ENCODE data around the gene TMEM63C.

GRCh38 chr14:77305696-77306095 is 124.1 kb downstream of the TMEM63C start:
- TF ChIP-seq CTCF (IDR thresholded peaks at IDR 0.05) = no peak
- no peak for TF ChIP-seq POLR2A (IDR thresholded peaks at IDR 0.05)
- TF ChIP-seq POLR2AphosphoS5 (IDR thresholded peaks at IDR 0.05) = no peak
- TF ChIP-seq EP300 (IDR thresholded peaks at IDR 0.05) = no peak
